SU-DHL-6 (cell line): ENCODE results near the gene NPNT.

Experiments
- H2AFZ ChIP-seq: fragments of 200-600 bp; sonication (generic); 2 replicates; pipeline ENCODE4 v1.6.1; 2014; ENCODE audit warnings: low read depth, mild to moderate bottlenecking, moderate library complexity, mixed read lengths, antibody characterized with exemption, low read length; ENCODE audit not compliant: severe bottlenecking
- H3F3A ChIP-seq: fragments of 200-600 bp; shearing (Covaris generic); 2 replicates; pipeline ENCODE4 v1.6.0; 2016; ENCODE audit warnings: antibody characterized with exemption, mild to moderate bottlenecking; ENCODE audit not compliant: insufficient read depth
- H3K27ac ChIP-seq: fragments of 200-600 bp; sonication (generic); 2 replicates; pipeline ENCODE4 v1.5.1; 2016; ENCODE audit warnings: low read depth, mild to moderate bottlenecking, low read length, moderate library complexity, mixed read lengths
- H3K27me3 ChIP-seq: fragments of 200-600 bp; sonication (generic), shearing (Covaris generic); 2 replicates; pipeline ENCODE4 v1.6.0; 2014; ENCODE audit warnings: mild to moderate bottlenecking, low read length
- H3K36me3 ChIP-seq: fragments of 200-600 bp; sonication (generic); 2 replicates; pipeline ENCODE4 v1.6.1; 2014; ENCODE audit warnings: mild to moderate bottlenecking, low read length, mixed read lengths
- H3K4me2 ChIP-seq: fragments of 300-600, 200-600 bp; shearing (Covaris generic), sonication (generic); 2 replicates; pipeline ENCODE4 v1.6.0; 2014; ENCODE audit warnings: low read length, low read depth, mild to moderate bottlenecking; ENCODE audit not compliant: poor library complexity, severe bottlenecking
- H3K4me3 ChIP-seq: fragments of 200-600 bp; sonication (generic); 2 replicates; pipeline ENCODE4 v1.5.1; 2014; ENCODE audit warnings: antibody characterized with exemption, low read length, mild to moderate bottlenecking, mixed read lengths; ENCODE audit not compliant: insufficient read depth, poor library complexity, severe bottlenecking
- H3K79me2 ChIP-seq: fragments of 200-600 bp; sonication (generic); 2 replicates; pipeline ENCODE4 v1.6.1; 2014; ENCODE audit warnings: mild to moderate bottlenecking, low read length, moderate library complexity; ENCODE audit not compliant: insufficient read depth
- H3K9ac ChIP-seq: fragments of 200-600 bp; sonication (generic); 2 replicates; pipeline ENCODE4 v1.7.0; 2014; ENCODE audit warnings: mild to moderate bottlenecking, low read length
- H3K9me2 ChIP-seq: fragments of 200-600 bp; sonication (generic); replicated peaks from 2 replicates; pipeline ENCODE4 v1.6.1; 2014; ENCODE audit warnings: low read length; ENCODE audit not compliant: insufficient read depth
- H3K9me3 ChIP-seq: fragments of 200-600 bp; sonication (generic); 2 replicates; pipeline ENCODE4 v1.6.1; 2014; ENCODE audit warnings: low read length, mixed read lengths; ENCODE audit not compliant: insufficient read depth
- H4K20me1 ChIP-seq: fragments of 200-600 bp; sonication (generic); 2 replicates; pipeline ENCODE4 v1.6.1; 2014; ENCODE audit warnings: low read depth, mild to moderate bottlenecking, antibody characterized with exemption, low read length, moderate library complexity, mixed read lengths
- EZH2phosphoT487 ChIP-seq: fragments of 200-600 bp; sonication (generic), shearing (Covaris generic); conservative IDR thresholded peaks from 2 replicates; pipeline ENCODE4 v1.6.1; 2018; ENCODE audit warnings: mild to moderate bottlenecking, antibody characterized with exemption, low read length, moderate library complexity, mixed read lengths
- TF ChIP-seq, protein P1 (sequence below): fragments of 200-600 bp; sonication (generic); IDR thresholded peaks from one replicate; pipeline ENCODE4 v1.5.1; 2017; ENCODE audit warnings: antibody characterized with exemption, mild to moderate bottlenecking, low read length, moderate library complexity; ENCODE audit not compliant: insufficient read depth, poor library complexity, severe bottlenecking

The NPNT gene

DNA sequence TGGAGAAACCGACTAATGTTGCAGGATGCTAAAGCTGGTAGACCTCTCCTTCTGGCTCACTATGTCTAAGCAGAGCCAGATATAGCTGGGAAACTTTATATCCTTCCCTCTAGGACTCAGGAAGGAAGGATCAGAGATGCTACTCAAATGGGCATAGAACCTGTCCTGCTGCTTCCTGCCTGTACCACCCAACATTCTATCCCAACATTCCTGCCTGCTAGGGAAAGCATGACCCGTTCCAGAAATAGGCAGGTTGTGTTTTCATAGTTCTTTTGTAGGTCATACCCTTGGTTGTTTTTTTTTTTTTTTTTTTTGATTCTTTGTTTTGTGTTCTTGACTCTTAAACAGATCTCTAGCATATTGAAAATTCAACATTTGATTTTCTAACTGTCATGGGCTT, 5.3 kb downstream of the NPNT start:
- no peak overlapping the region for H3K4me3 ChIP-seq
- no peaks in the 10 kb centered on the region for H4K20me1 ChIP-seq
- no peak overlapping the region for H3K4me2 ChIP-seq
- no peaks in the 10 kb centered on the region for H3K36me3 ChIP-seq
- no peaks in the 10 kb centered on the region for H3F3A ChIP-seq
- H3K9ac ChIP-seq: no peak overlapping the region
- TF ChIP-seq, protein P1, sequence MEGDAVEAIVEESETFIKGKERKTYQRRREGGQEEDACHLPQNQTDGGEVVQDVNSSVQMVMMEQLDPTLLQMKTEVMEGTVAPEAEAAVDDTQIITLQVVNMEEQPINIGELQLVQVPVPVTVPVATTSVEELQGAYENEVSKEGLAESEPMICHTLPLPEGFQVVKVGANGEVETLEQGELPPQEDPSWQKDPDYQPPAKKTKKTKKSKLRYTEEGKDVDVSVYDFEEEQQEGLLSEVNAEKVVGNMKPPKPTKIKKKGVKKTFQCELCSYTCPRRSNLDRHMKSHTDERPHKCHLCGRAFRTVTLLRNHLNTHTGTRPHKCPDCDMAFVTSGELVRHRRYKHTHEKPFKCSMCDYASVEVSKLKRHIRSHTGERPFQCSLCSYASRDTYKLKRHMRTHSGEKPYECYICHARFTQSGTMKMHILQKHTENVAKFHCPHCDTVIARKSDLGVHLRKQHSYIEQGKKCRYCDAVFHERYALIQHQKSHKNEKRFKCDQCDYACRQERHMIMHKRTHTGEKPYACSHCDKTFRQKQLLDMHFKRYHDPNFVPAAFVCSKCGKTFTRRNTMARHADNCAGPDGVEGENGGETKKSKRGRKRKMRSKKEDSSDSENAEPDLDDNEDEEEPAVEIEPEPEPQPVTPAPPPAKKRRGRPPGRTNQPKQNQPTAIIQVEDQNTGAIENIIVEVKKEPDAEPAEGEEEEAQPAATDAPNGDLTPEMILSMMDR: no peak
- no peak for TF ChIP-seq EZH2phosphoT487
- H3K27ac ChIP-seq: no peak overlapping the region
- no peaks in the 10 kb centered on the region for H3K9me2 ChIP-seq
- no peaks in the 10 kb centered on the region for H3K9me3 ChIP-seq
- H3K27me3 ChIP-seq: no peaks in the 10 kb centered on the region
- H2AFZ ChIP-seq: no peak overlapping the region
- no peaks in the 10 kb centered on the region for H3K79me2 ChIP-seq

DNA sequence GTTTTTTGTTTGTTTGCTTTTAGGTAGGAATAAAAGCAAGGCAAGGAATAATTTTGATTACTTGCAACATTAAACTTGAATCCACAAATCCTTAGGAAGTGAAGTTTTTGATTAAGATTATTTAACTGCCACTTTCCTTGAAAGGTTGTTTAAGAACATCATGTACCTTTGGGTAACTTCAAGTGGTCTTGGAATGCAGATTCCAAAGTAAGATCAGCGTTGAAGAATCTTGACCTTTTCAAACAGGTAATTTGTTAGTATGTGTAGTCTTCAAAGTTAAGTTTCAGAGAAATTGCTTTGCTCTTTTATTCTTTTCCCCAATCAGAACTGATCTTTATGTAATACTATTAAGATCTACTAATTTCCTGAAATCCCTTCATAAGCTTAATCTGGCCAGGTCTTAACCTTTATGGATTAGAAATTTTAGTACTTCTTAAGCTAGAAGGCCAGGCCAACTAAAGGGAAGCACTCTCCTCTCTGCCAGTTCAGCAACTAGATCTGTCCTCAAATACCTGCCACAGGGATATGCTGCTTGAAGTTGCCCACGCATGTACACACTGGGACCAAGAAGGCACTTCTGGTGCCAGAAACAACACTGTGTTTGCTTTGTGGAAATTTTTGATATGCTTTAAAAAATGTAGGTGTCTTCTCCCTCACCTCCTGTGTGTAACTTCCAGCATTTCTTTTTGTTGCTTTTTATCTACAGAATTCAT, 7.4 kb downstream of the NPNT start:
- Histone ChIP-seq H4K20me1 (no peaks in the 10 kb centered on the region), H3K4me2 (no peak overlapping the region), H3K9me3 (no peaks in the 10 kb centered on the region), H3K27ac (no peak overlapping the region), H3K27me3 (no peaks in the 10 kb centered on the region), H3K36me3 (no peaks in the 10 kb centered on the region), H3K9ac (no peak overlapping the region), H3K9me2 (no peaks in the 10 kb centered on the region), H3K79me2 (no peaks in the 10 kb centered on the region), H2AFZ (no peak overlapping the region), H3F3A (no peaks in the 10 kb centered on the region), H3K4me3 (no peak overlapping the region)
- TF ChIP-seq, protein P1: no peak
- no peak for TF ChIP-seq EZH2phosphoT487

DNA sequence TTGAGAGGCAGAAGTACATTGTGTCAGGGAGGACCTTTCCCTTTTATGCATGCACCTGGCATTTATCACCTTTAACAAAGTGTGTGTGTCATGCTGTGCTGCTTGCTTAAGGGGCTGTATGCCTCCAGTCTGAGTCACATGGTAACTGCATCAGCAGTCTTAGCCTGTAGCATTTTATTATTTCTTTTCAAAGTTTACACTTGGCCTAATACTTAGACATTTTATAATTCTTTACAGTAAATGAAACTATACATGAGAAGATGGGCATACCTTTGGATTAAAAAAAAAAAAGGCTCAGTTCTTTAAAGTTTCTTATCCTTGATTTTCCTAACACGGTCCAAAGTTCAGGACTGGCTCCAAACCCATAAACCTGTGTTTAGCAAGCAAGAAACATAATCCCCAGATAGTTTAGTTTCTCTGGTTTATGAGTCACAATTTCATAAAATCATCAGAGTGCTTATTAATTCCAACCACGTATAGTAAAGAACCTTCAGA, 14.6 kb downstream of the NPNT start:
- TF ChIP-seq, protein P1: no peak
- no peak for TF ChIP-seq EZH2phosphoT487
- Histone ChIP-seq H3F3A (no peaks in the 10 kb centered on the region), H3K9me2 (no peaks in the 10 kb centered on the region), H3K4me2 (no peak overlapping the region), H3K9me3 (no peaks in the 10 kb centered on the region), H2AFZ (no peak overlapping the region), H4K20me1 (no peaks in the 10 kb centered on the region), H3K4me3 (no peak overlapping the region), H3K79me2 (no peaks in the 10 kb centered on the region), H3K9ac (no peak overlapping the region), H3K27ac (no peak overlapping the region), H3K27me3 (no peaks in the 10 kb centered on the region), H3K36me3 (no peaks in the 10 kb centered on the region)
